H1 (cell line): ENCODE data around the gene TBC1D32. TPM values are rescaled to one million over a fixed set of nuclear protein-coding genes. Genes with fewer than 3 reads are reported as not detected.

Source experiments
- SUZ12 ChIP-seq: fragments of 200-600 bp; sonication (generic); IDR thresholded peaks from 2 replicates; pipeline ENCODE4 v1.6.1; 2012; ENCODE audit warnings: mild to moderate bottlenecking, inconsistent platforms, low read length, moderate library complexity, mixed read lengths
- polyA plus RNA-seq, 7 experiments: library from polyadenylated mRNA; depleted of rRNA in 3 of 7; stranded (reverse) in 5 of 7; unstranded in 2 of 7; fragments of >200 nt in 5 of 7; fragments of 200-250 nt in 2 of 7; gene quantifications; 1 replicate in 5 of 7; 2 replicates in 1 of 7; 4 replicates in 1 of 7; pipeline versions ENCODE4 v1.2.1 to v1.2.3, GENCODE V29; 2011 to 2013; ENCODE audit warnings: missing spikeins in 2 of 7, mixed read lengths in 2 of 7
- total RNA-seq: library from RNA; stranded (reverse); fragmentation: NEBNext Ultra II Directional; extraction: Animal tissue kit (Norgen Biotek cat#: 25700); gene quantifications from 2 replicates; pipeline ENCODE4 v1.2.1, GENCODE V29; 2021
- TF ChIP-seq, protein P1 (sequence below), 3 experiments: IDR thresholded peaks; 1 replicate in 2 of 3; 2 replicates in 1 of 3; pipeline versions ENCODE4 v1.5.1 to v1.6.1; 2011; ENCODE audit warnings: low read length in 3 of 3, mild to moderate bottlenecking in 3 of 3, inconsistent platforms in 2 of 3, low read depth in 1 of 3, moderate library complexity in 1 of 3; ENCODE audit not compliant: insufficient read depth in 1 of 3; ENCODE audit errors: control extremely low read depth in 1 of 3

TBC1D32 gene
- total and polyA plus RNA-seq, 2 of the 8 experiments (the other 6 are each of a cell fraction or from before 2014, with no cell fraction given): 5.3 to 7.1 TPM

DNA sequence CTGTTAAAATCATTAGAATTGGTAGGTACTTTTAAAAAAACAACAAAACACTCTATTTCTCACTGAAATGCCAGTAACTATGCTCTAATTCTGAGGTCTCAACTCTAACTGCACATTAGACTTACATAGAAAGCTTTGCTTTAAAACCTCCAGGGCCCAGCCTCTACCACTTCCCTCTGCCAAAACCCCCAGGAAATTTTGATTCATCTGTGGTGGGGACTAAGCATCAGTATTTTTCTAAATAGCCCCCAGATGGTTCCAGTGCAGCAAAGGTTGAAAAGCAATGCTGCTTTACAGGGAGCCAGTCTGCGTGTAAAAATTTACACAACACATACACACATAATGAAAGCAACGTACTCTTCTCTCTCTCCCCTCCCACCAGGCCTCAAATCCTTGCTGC, 3.8 kb downstream of the TBC1D32 start (continued):
- no peak for TF ChIP-seq SUZ12
- TF ChIP-seq, protein P1, sequence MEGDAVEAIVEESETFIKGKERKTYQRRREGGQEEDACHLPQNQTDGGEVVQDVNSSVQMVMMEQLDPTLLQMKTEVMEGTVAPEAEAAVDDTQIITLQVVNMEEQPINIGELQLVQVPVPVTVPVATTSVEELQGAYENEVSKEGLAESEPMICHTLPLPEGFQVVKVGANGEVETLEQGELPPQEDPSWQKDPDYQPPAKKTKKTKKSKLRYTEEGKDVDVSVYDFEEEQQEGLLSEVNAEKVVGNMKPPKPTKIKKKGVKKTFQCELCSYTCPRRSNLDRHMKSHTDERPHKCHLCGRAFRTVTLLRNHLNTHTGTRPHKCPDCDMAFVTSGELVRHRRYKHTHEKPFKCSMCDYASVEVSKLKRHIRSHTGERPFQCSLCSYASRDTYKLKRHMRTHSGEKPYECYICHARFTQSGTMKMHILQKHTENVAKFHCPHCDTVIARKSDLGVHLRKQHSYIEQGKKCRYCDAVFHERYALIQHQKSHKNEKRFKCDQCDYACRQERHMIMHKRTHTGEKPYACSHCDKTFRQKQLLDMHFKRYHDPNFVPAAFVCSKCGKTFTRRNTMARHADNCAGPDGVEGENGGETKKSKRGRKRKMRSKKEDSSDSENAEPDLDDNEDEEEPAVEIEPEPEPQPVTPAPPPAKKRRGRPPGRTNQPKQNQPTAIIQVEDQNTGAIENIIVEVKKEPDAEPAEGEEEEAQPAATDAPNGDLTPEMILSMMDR (IDR thresholded peaks at IDR 0.05; ENCODE audit: control extremely low read depth in 1 of 3, insufficient read depth in 1 of 3, low read depth in 1 of 3, low read length in 3 of 3): no peak
- TF ChIP-seq, all 59 proteins: peak for 0
